CD4-positive, alpha-beta T cell treated with Interleukin-2 at 100 ng/mL for 4 hours (primary cell): ENCODE results near the gene DGCR6.
"Not testable (repeated sequence)": the region's sequence is repeated elsewhere in the genome, so short reads cannot be mapped to it uniquely, and the experiment has no call there.

ENCODE experiments used
- DNase-seq: peaks from one replicate; pipeline ENCODE4 v3.0.0-alpha.2; 2020; ENCODE audit warnings: low spot score

DGCR6 gene

GRCh38 chr22:18960166-18960820 lies 54.2 kb downstream of the DGCR6 start:
- DNase-seq, result not testable (repeated sequence)

GRCh38 chr22:18961201-18961600 lies 55.1 kb downstream of the DGCR6 start:
- DNase-seq, result not testable (repeated sequence)
